Body of pancreas (tissue), 4 donors: ENCODE data around the gene C14orf132. TPM values are rescaled to one million over a fixed set of nuclear protein-coding genes. Genes with fewer than 3 reads are reported as not detected.

Source experiments
- ATAC-seq: fragments of 150-250 bp; one replicate; pipeline ENCODE4 v1.9.1; 2016
- DNase-seq, 4 donors: peaks; one replicate each; pipeline ENCODE4 v3.0.0-alpha.2; 2019
- H3K27ac ChIP-seq, 4 donors: fragments of 200-600 bp; sonication (generic); 1 replicate in 3 of 4; 2 replicates in 1 of 4; pipeline versions ENCODE4 v1.5.1 to v1.6.1; 2016 to 2019; ENCODE audit warnings: mild to moderate bottlenecking in 1 of 4, mixed read lengths in 1 of 4, moderate library complexity in 1 of 4
- H3K27me3 ChIP-seq, 2 donors: fragments of 200-600 bp; sonication (generic); one replicate each; pipeline ENCODE4 v1.6.0; 2016; ENCODE audit warnings: mild to moderate bottlenecking in 1 of 2
- H3K36me3 ChIP-seq, 2 donors: fragments of 200-600 bp; sonication (generic); replicated peaks in 1 of 2; 2 replicates each; pipeline ENCODE4 v1.5.1; 2016; ENCODE audit warnings: low read depth in 2 of 2; ENCODE audit not compliant: insufficient read depth in 1 of 2
- H3K4me1 ChIP-seq: fragments of 200-600 bp; sonication (generic); one replicate; pipeline ENCODE4 v1.6.0; 2016
- H3K4me3 ChIP-seq, 2 donors: fragments of 200-600 bp; sonication (generic); 1 replicate in 1 of 2; 2 replicates in 1 of 2; pipeline ENCODE4 v1.5.1; 2016 to 2019
- H3K9me3 ChIP-seq, 3 donors: fragments of 200-600 bp; sonication (generic); 1 replicate in 2 of 3; 2 replicates in 1 of 3; pipeline ENCODE4 v1.5.1; 2016
- POLR2A ChIP-seq, 3 donors: fragments of 450-650 bp; IDR thresholded peaks; one replicate each; pipeline ENCODE4 v1.6.1; 2016; ENCODE audit warnings: antibody characterized with exemption in 3 of 3, mild to moderate bottlenecking in 2 of 3
- WGBS, 2 donors: methylation state at CpG; one replicate each; pipeline ENCODE4 v1.1.5; 2017; 5-methylcytosine and 5-hydroxymethylcytosine counted together
- intact Hi-C: fragments of 100-400 bp; cut with DNase I; formaldehyde crosslinking; loops from one replicate; pipeline ENCODE4 v1.15.1; 2023
- total RNA-seq, 2 donors: library from RNA; depleted of rRNA; stranded (reverse); fragments of >200 nt; gene quantifications; one replicate each; pipeline ENCODE4 v1.1.0, GENCODE V29; 2016
- TF ChIP-seq, protein P1 (sequence below), 7 experiments: fragments of 450-650 bp in 4 of 7; fragments of 200-600 bp in 3 of 7; sonication (generic) in 3 of 7; IDR thresholded peaks; one replicate each; pipeline ENCODE4 v1.5.1; 2016 to 2019; ENCODE audit warnings: antibody characterized with exemption in 7 of 7

The C14orf132 gene
- total RNA-seq, 2 donors from 2014 or later: 4.4 to 4.6 TPM

DNA sequence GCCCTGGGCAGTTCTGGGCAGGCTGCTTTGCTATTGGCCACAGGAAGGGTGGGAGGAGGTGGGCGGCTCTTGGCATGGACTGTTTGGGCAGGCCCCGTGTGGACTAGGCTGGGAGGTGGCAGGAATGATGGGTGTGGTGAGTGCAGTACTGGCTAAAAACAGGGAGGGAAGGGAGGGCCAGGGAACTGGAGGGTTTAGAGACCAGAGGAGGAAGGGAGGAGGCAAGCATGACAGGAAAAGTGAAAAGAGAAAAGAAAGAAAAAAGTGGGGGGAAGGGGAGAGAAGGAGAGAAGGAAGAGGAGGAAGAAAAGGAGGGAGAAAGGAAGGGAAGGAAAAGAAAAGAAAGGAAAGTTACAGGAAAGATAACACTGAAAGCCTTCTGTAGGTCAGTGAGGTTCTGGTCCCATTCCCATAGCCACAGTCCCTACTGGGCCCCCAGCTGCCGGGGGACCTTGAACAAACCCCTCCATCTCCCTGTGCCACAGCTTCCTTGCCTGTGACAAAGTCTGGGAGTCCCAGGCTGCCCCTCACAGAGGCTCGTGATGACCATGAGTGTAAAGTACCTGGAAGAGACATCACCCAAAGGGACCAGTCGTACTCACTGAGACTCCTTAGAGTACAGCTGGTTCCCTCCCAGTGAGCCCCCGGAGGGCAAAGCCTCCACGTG, 1.1 kb upstream of the C14orf132 start:
- intact Hi-C loops: no loop called here
- Histone ChIP-seq H3K36me3 (no peaks in the 10 kb centered on the region), H3K4me1 (peaks cover 18% of the 10 kb centered on the region), H3K27me3 (no peaks in the 10 kb centered on the region), H3K4me3 (no peak overlapping the region), H3K9me3 (no peaks in the 10 kb centered on the region), H3K27ac (no peak overlapping the region)
- ATAC-seq (no peak), DNase-seq (peak in 3 of 4 donors; percentile 22 to 51 (median 45))
- WGBS, 2 donors: 31 to 33% methylated on average over 3 to 7 of the region's 7 CpGs
- TF ChIP-seq, protein P1, sequence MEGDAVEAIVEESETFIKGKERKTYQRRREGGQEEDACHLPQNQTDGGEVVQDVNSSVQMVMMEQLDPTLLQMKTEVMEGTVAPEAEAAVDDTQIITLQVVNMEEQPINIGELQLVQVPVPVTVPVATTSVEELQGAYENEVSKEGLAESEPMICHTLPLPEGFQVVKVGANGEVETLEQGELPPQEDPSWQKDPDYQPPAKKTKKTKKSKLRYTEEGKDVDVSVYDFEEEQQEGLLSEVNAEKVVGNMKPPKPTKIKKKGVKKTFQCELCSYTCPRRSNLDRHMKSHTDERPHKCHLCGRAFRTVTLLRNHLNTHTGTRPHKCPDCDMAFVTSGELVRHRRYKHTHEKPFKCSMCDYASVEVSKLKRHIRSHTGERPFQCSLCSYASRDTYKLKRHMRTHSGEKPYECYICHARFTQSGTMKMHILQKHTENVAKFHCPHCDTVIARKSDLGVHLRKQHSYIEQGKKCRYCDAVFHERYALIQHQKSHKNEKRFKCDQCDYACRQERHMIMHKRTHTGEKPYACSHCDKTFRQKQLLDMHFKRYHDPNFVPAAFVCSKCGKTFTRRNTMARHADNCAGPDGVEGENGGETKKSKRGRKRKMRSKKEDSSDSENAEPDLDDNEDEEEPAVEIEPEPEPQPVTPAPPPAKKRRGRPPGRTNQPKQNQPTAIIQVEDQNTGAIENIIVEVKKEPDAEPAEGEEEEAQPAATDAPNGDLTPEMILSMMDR (IDR thresholded peaks at IDR 0.05): no peak
- no peak for TF ChIP-seq POLR2A (IDR thresholded peaks at IDR 0.05)

DNA sequence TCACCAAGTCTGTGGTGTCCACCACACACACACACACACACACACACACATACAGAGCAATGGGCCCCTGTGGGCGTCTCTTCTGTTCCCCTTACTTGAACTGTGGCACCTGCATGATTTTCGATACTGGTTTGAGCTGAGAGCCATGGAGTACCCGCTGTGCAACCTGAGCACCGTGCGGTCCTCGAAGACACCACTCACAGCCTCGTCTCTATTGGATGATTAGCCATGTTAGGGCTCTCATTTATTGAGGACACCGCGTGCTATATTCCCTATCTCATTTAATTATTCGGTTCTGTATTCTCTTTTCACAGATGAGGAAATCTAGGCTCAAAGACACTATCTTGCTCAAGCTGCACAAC, 623 bp upstream of the C14orf132 start:
- peak; percentile 11 for ATAC-seq
- TF ChIP-seq, protein P1 (IDR thresholded peaks at IDR 0.05): no peak
- TF ChIP-seq POLR2A (IDR thresholded peaks at IDR 0.05): no peak
- intact Hi-C loops: no loop called here
- Histone ChIP-seq H3K4me1 (peaks cover 18% of the 10 kb centered on the region), H3K9me3 (no peaks in the 10 kb centered on the region), H3K4me3 (no peak overlapping the region), H3K27me3 (no peaks in the 10 kb centered on the region), H3K27ac (peak overlapping the region in 1 of 4 donors; percentile 42), H3K36me3 (no peaks in the 10 kb centered on the region)
- WGBS, 2 donors: 19 to 20% methylated on average over 9 to 10 of the region's 10 CpGs
- no peak for DNase-seq

DNA sequence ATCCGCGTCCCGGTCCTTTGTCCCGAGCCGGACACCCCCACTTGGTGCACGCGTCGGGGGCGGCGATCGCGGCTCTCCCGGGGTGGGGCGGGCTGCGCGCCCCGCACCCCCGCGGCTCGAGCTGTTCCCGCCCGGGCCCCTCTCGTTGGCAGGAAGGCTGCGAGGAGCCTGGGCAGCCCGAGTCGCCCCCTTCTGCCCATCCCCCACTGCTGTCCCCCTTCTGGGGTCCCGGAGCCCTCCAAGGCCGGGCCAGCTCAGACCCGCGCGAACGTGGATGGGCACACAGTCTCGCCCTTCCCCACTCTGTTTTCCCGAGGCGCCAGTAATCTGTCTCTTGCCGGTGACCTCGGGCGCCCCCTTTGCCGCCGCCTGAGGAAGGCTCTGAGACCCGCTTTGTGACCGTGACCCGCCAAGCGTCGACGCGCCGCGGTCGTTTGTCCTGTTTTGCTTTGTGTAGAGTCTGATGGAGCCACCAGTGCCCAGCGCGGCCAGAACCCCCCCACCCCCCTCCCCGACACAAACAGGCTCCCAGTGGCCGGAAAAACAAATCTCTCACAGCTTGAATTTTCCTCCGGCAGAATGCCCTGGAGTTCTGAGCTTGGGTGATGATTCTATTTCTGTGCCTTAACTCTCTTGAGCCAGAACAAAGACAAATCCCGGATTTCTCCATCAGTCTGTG, 610 bp downstream of the C14orf132 start:
- intact Hi-C loops: no loop called here
- no peaks in the 10 kb centered on the region for H3K36me3 ChIP-seq
- H3K9me3 ChIP-seq: no peaks in the 10 kb centered on the region
- H3K4me3 ChIP-seq: peak overlapping the region; percentile 18 to 51
- H3K27me3 ChIP-seq: no peaks in the 10 kb centered on the region
- TF ChIP-seq POLR2A (IDR thresholded peaks at IDR 0.05): no peak
- TF ChIP-seq, protein P1 (IDR thresholded peaks at IDR 0.05): no peak
- peak overlapping the region in 3 of 4 donors; percentile 3 to 39 (median 35) for H3K27ac ChIP-seq
- ATAC-seq: peak; percentile 31
- 0 to 1% methylated on average over 2 to 50 of the region's 56 CpGs for WGBS, 2 donors
- DNase-seq: peak in 1 of 4 donors; percentile 32
- peaks cover 18% of the 10 kb centered on the region for H3K4me1 ChIP-seq

DNA sequence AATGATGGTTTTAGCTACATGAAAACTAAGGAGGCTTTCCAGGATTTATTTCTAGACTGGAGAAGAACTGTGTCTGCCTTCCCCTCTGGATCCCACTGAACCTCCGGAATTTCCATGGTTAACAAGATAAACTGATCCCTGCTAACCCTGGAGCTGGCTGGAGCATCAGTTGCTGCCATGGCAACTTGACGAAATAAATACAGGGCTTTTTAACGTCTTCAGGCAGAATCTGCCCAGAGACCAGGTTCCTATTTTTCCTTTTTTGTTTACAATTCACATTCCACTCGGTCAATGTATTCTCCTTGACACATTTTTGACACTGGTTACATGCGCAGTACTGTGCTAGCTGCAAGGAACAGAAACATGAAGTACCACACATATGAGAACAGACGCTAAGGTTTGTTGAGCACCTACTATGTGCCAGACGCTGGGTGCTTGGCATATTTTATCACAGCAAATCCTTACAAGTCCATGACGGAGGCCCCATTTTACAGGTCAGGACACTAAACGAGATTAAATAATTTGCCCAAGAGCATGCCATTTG, 1.7 kb downstream of the C14orf132 start:
- Histone ChIP-seq H3K36me3 (no peaks in the 10 kb centered on the region), H3K4me1 (peaks cover 18% of the 10 kb centered on the region), H3K27ac (no peak overlapping the region), H3K9me3 (no peaks in the 10 kb centered on the region), H3K4me3 (no peak overlapping the region), H3K27me3 (no peaks in the 10 kb centered on the region)
- DNase-seq: no peak
- intact Hi-C loops: no loop called here
- WGBS, 2 donors: 55% methylated on average over 9 of the region's 9 CpGs
- no peak for TF ChIP-seq POLR2A (IDR thresholded peaks at IDR 0.05)
- TF ChIP-seq, protein P1 (IDR thresholded peaks at IDR 0.05): no peak
- ATAC-seq: no peak
